DOHH2 (cell line): ENCODE measurements around the gene CRAT.

Source experiments
- H3F3A ChIP-seq: fragments of 200-600 bp; sonication (generic), shearing (Covaris generic); 2 replicates; pipeline ENCODE4 v1.6.0; 2016; ENCODE audit warnings: antibody characterized with exemption, mild to moderate bottlenecking; ENCODE audit not compliant: control insufficient read depth, insufficient read depth
- H3K27ac ChIP-seq: fragments of 200-600 bp; sonication (generic); 2 replicates; pipeline ENCODE4 v1.5.1; 2014; ENCODE audit warnings: low read depth, mild to moderate bottlenecking, low read length, moderate library complexity
- H3K27me3 ChIP-seq: fragments of 200-600 bp; sonication (generic); 2 replicates; pipeline ENCODE4 v1.6.1; 2014; ENCODE audit warnings: mild to moderate bottlenecking, low read length, mixed read lengths; ENCODE audit not compliant: control insufficient read depth
- H3K36me3 ChIP-seq: fragments of 200-600 bp; sonication (generic); 2 replicates; pipeline ENCODE4 v1.6.1; 2014; ENCODE audit warnings: mild to moderate bottlenecking, low read length, moderate library complexity, mixed read lengths; ENCODE audit not compliant: control insufficient read depth
- H3K4me1 ChIP-seq: fragments of 200-600 bp; sonication (generic); 2 replicates; pipeline ENCODE4 v1.6.1; 2014; ENCODE audit warnings: mild to moderate bottlenecking, low read length, mixed read lengths; ENCODE audit not compliant: control insufficient read depth
- H3K4me2 ChIP-seq: fragments of 200-600 bp; sonication (generic); 2 replicates; pipeline ENCODE4 v1.6.0; 2014; ENCODE audit warnings: mild to moderate bottlenecking, low read length, moderate library complexity
- H3K4me3 ChIP-seq: fragments of 200-600 bp; sonication (generic); 2 replicates; pipeline ENCODE4 v1.5.1; 2014; ENCODE audit warnings: mild to moderate bottlenecking, low read length, mixed read lengths
- H3K79me2 ChIP-seq: fragments of 200-600 bp; sonication (generic); 2 replicates; pipeline ENCODE4 v1.6.1; 2014; ENCODE audit warnings: mild to moderate bottlenecking, low read length, mixed read lengths; ENCODE audit not compliant: control insufficient read depth
- H3K9me2 ChIP-seq: fragments of 200-600 bp; sonication (generic); replicated peaks from 2 replicates; pipeline ENCODE4 v1.6.1; 2014; ENCODE audit warnings: mild to moderate bottlenecking, low read length, mixed read lengths; ENCODE audit not compliant: control insufficient read depth
- H3K9me3 ChIP-seq: fragments of 200-600 bp; sonication (generic); 2 replicates; pipeline ENCODE4 v1.6.1; 2014; ENCODE audit warnings: antibody characterized with exemption, low read length, mixed read lengths; ENCODE audit not compliant: control insufficient read depth, insufficient read depth
- H4K20me1 ChIP-seq: fragments of 200-600 bp; sonication (generic); 2 replicates; pipeline ENCODE4 v1.6.0; 2014; ENCODE audit warnings: low read depth, mild to moderate bottlenecking, antibody characterized with exemption, low read length, moderate library complexity; ENCODE audit not compliant: control insufficient read depth, insufficient read depth
- CTCF ChIP-seq: fragments of 200-600 bp; sonication (generic); IDR thresholded peaks from one replicate; pipeline ENCODE4 v1.5.1; 2014; ENCODE audit warnings: antibody characterized with exemption, mild to moderate bottlenecking, low read depth, low read length; ENCODE audit not compliant: poor library complexity, severe bottlenecking
- EZH2phosphoT487 ChIP-seq: fragments of 200-600 bp; sonication (generic); IDR thresholded peaks from 2 replicates; pipeline ENCODE4 v1.6.1; 2017; ENCODE audit warnings: borderline replicate concordance, mild to moderate bottlenecking, antibody characterized with exemption, low read length, moderate library complexity, mixed read lengths

The CRAT gene

DNA sequence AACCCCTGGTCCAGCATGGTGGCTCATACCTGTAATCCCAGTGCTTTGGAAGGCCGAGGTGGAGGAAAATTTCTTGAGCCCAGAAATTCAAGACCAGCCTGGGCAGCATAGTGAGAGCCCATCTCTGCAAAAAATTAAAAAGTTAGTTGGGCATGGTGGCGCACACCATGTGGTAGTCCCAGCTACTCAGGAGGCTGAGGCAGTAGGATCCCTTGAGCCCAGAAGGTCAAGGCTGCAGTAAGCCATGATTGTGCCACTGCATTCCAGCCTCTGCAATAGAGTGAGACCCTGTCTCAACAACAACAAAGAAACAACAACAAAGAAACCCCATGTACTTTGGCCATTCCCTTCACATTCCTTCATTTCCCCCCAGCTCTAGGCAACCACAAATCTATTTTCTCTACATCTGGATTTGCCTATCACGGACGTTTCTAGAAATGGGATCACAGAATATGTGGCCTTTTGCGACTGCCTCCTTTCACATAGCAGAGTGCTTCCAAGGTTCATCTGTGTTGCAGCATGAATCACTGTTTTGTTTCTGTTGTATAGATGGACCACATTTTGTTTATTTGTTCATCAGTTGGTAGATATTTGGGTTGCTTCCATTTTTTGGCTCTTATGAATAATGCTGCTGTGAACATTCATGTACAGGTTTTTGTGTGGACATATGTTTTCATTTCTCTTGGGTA, 56.3 kb downstream of the CRAT start:
- peaks cover 18% of the 10 kb centered on the region for H3K36me3 ChIP-seq
- H3K4me1 ChIP-seq: no peaks in the 10 kb centered on the region
- no peaks in the 10 kb centered on the region for H3K9me2 ChIP-seq
- no peaks in the 10 kb centered on the region for H3F3A ChIP-seq
- TF ChIP-seq EZH2phosphoT487: no peak
- TF ChIP-seq CTCF: no peak
- H3K27ac ChIP-seq: no peak overlapping the region
- no peaks in the 10 kb centered on the region for H3K27me3 ChIP-seq
- no peaks in the 10 kb centered on the region for H4K20me1 ChIP-seq
- no peak overlapping the region for H3K4me3 ChIP-seq
- H3K4me2 ChIP-seq: no peak overlapping the region
- H3K9me3 ChIP-seq: no peaks in the 10 kb centered on the region
- H3K79me2 ChIP-seq: no peaks in the 10 kb centered on the region

GRCh38 chr9:129053020-129053419, 57.6 kb downstream of the CRAT start:
- no peaks in the 10 kb centered on the region for H3K9me3 ChIP-seq
- H3K79me2 ChIP-seq: no peaks in the 10 kb centered on the region
- H3K4me2 ChIP-seq: no peak overlapping the region
- no peaks in the 10 kb centered on the region for H4K20me1 ChIP-seq
- no peaks in the 10 kb centered on the region for H3K9me2 ChIP-seq
- TF ChIP-seq EZH2phosphoT487: no peak
- TF ChIP-seq CTCF: no peak
- no peaks in the 10 kb centered on the region for H3K27me3 ChIP-seq
- H3F3A ChIP-seq: no peaks in the 10 kb centered on the region
- no peaks in the 10 kb centered on the region for H3K4me1 ChIP-seq
- H3K27ac ChIP-seq: no peak overlapping the region
- no peak overlapping the region for H3K4me3 ChIP-seq
- H3K36me3 ChIP-seq: peaks cover 23% of the 10 kb centered on the region

GRCh38 chr9:129052592-129052991, 58.0 kb downstream of the CRAT start:
- H3K4me1 ChIP-seq: no peaks in the 10 kb centered on the region
- H3K27ac ChIP-seq: no peak overlapping the region
- no peaks in the 10 kb centered on the region for H3K79me2 ChIP-seq
- no peaks in the 10 kb centered on the region for H4K20me1 ChIP-seq
- H3K9me3 ChIP-seq: no peaks in the 10 kb centered on the region
- TF ChIP-seq EZH2phosphoT487: no peak
- TF ChIP-seq CTCF: no peak
- no peaks in the 10 kb centered on the region for H3K9me2 ChIP-seq
- H3K4me3 ChIP-seq: no peak overlapping the region
- H3K4me2 ChIP-seq: no peak overlapping the region
- no peaks in the 10 kb centered on the region for H3K27me3 ChIP-seq
- H3F3A ChIP-seq: no peaks in the 10 kb centered on the region
- peaks cover 23% of the 10 kb centered on the region for H3K36me3 ChIP-seq
